Caco-2 (cell line): ENCODE measurements around the gene TMEM203. TPM values are rescaled to one million over a fixed set of nuclear protein-coding genes. Genes with fewer than 3 reads are reported as not detected.
A peak's percentile ranks its signal among the peaks of the same experiment; 100 is the strongest.

Experiments
- BruUV-seq: library from RNA; stranded (reverse); fragments of 400-500 nt; replicated peaks from 2 replicates; lab custom pipeline; 2021; lab: Mats Ljungman, UMichigan
- CTCF ChIA-PET: fragments of 300-600 bp; sonication (Branson Sonifier 250); formaldehyde crosslinking; loops from one replicate; lab custom pipeline; 2022; ENCODE audit warnings: antibody characterized with exemption; lab: Charles Lee
- POLR2A ChIA-PET: fragments of 300-600 bp; sonication (Branson Sonifier 250); formaldehyde crosslinking; loops from one replicate; lab custom pipeline; 2022; ENCODE audit warnings: antibody characterized with exemption; lab: Charles Lee
- DNase-seq, 2 experiments: peaks; one replicate each; pipeline versions ENCODE4 v3.0.0 to v3.0.0-alpha.2; 2020 to 2022
- H3K27me3 ChIP-seq: replicated peaks from 2 replicates; pipeline ENCODE4 v1.6.0; 2011; ENCODE audit warnings: low read length; ENCODE audit not compliant: control insufficient read depth, insufficient read depth
- H3K36me3 ChIP-seq: 2 replicates; pipeline ENCODE4 v1.5.1; 2011; ENCODE audit warnings: low read length; ENCODE audit not compliant: control insufficient read depth, insufficient read depth
- H3K4me1 ChIP-seq: fragments of 250-450 bp; sonication (Bioruptor Pico); 2 replicates; pipeline ENCODE4 v1.5.1; 2020; ENCODE audit warnings: mild to moderate bottlenecking
- H3K4me3 ChIP-seq: 2 replicates; pipeline ENCODE4 v1.5.1; 2011; ENCODE audit warnings: low read depth, mild to moderate bottlenecking, control low read depth, low read length
- H3K9me3 ChIP-seq: fragments of 250-450 bp; sonication (Bioruptor Pico); 2 replicates; pipeline ENCODE4 v1.5.1; 2020; ENCODE audit warnings: mild to moderate bottlenecking, moderate library complexity
- H3K27ac Mint-ChIP-seq: one replicate; pipeline ENCODE4 v1.8.0; 2022; ENCODE audit warnings: mixed read lengths; ENCODE audit not compliant: unreplicated experiment
- H3K27me3 Mint-ChIP-seq: one replicate; pipeline ENCODE4 v1.8.0; 2022; ENCODE audit warnings: mixed read lengths; ENCODE audit not compliant: insufficient read depth, unreplicated experiment
- H3K36me3 Mint-ChIP-seq: one replicate; pipeline ENCODE4 v1.8.0; 2022; ENCODE audit warnings: mild to moderate bottlenecking, mixed read lengths; ENCODE audit not compliant: insufficient read depth, unreplicated experiment
- H3K4me1 Mint-ChIP-seq: one replicate; pipeline ENCODE4 v1.8.0; 2022; ENCODE audit warnings: low read depth, mixed read lengths; ENCODE audit not compliant: unreplicated experiment
- H3K4me3 Mint-ChIP-seq: one replicate; pipeline ENCODE4 v1.8.0; 2022; ENCODE audit warnings: mild to moderate bottlenecking, moderate library complexity, mixed read lengths; ENCODE audit not compliant: unreplicated experiment
- H3K9me3 Mint-ChIP-seq: one replicate; pipeline ENCODE4 v1.8.0; 2022; ENCODE audit warnings: mixed read lengths; ENCODE audit not compliant: unreplicated experiment
- intact Hi-C: fragments of 100-400 bp; cut with micrococcal nuclease; formaldehyde crosslinking; loops from one replicate; pipeline ENCODE4 v1.10.0; 2022; ENCODE audit not compliant: unreplicated experiment
- total RNA-seq: library from RNA; stranded (reverse); gene quantifications from 2 replicates; pipeline ENCODE4 v1.2.3, GENCODE V29; 2022
- TF ChIP-seq, protein P1 (sequence below), 2 experiments: fragments of 200-600 bp in 1 of 2; IDR thresholded peaks; 1 replicate in 1 of 2; 2 replicates in 1 of 2; pipeline versions ENCODE4 v1.5.1 to v1.8.0; 2011 to 2022; ENCODE audit warnings: antibody characterized with exemption in 1 of 2, control low read depth in 1 of 2, inconsistent platforms in 1 of 2, low read depth in 1 of 2, low read length in 1 of 2, mild to moderate bottlenecking in 1 of 2, moderate library complexity in 1 of 2; ENCODE audit not compliant: insufficient read depth in 1 of 2, severe bottlenecking in 1 of 2, unreplicated experiment in 1 of 2

TMEM203 gene
- total RNA-seq, 1 experiment from 2014 or later, result 38.4 TPM

DNA sequence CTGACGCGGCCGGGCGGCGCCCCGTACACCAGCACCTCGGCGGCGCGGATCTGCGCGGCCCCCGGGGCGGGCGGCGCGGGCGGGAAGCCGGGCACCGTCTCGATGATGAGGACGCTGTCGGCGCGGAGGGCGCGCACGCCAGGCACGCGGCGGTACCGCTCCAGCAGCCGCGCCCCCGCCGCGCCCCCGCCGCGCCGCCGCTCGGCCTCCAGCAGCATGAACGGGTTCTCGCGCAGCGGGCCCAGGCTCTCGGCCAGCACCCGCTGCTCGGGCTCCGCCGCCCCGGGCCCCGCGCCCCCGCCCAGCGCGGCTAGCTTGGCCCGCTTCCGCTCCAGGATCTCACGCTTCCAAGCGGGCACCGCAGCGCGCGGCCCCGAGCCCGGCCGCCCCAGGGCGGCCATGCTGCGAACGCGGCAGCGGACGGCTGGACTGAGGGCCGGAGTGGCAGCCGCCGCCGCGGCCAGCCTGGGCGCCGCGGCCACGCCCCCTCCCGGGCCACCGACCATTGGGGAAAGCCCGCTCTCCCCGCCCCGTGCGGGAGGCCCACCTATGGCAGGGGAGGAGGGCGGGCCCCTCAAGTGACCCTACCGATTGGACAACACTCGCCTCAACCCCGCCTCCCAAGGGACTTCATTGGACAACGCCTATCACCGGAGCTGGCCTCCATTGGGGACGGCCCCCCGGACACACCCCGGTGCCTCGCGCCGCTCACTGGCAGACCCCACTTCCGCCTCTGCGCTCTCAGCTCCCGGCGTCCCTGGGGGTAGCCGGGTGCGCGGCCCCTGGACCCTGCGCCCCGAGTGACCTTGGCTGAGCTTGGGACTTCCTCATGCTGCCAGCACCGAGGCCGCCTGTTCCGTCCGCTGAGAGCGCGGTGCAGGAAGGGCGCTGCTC lies 4.9 kb downstream of the TMEM203 start, which contains the start of gene TPRN:
Gene TPRN (minus strand): TSS at position 431 of the 894 bp plus-strand sequence. CDS start 30 bp downstream, at position 401.
- CTCF ChIA-PET, result interaction anchor here (0.7 to 1.2 kb wide), 10 partner anchors 10 to 154 kb away, joined by 3 to 12 read pairs (median 4); partner anchors contain the start of genes ANAPC2, SSNA1 and TUBB4B
- POLR2A ChIA-PET, result interaction anchor here (0.5 to 2.0 kb wide), 14 partner anchors 8 to 401 kb away, joined by 3 to 21 read pairs (median 4); partner anchors contain the start of genes ANAPC2, EXD3, MAN1B1 and NOXA1
- intact Hi-C loops, result loop anchor here (1.0 to 5.0 kb wide), 3 partner anchors 11 to 37 kb away; no protein-coding TSS in a partner anchor
- Mint-ChIP-seq H3K27me3 (no peaks in the 10 kb centered on the region), H3K4me1 (peaks cover under 1% of the 10 kb centered on the region), H3K27ac (peak within 1 kb of the TSS; percentile 64), H3K4me3 (peak within 1 kb of the TSS; percentile 78), H3K36me3 (peaks cover 28% of the 10 kb centered on the region), H3K9me3 (no peaks in the 10 kb centered on the region)
- BruUV-seq, result no TSS peak
- TF ChIP-seq, protein P1, sequence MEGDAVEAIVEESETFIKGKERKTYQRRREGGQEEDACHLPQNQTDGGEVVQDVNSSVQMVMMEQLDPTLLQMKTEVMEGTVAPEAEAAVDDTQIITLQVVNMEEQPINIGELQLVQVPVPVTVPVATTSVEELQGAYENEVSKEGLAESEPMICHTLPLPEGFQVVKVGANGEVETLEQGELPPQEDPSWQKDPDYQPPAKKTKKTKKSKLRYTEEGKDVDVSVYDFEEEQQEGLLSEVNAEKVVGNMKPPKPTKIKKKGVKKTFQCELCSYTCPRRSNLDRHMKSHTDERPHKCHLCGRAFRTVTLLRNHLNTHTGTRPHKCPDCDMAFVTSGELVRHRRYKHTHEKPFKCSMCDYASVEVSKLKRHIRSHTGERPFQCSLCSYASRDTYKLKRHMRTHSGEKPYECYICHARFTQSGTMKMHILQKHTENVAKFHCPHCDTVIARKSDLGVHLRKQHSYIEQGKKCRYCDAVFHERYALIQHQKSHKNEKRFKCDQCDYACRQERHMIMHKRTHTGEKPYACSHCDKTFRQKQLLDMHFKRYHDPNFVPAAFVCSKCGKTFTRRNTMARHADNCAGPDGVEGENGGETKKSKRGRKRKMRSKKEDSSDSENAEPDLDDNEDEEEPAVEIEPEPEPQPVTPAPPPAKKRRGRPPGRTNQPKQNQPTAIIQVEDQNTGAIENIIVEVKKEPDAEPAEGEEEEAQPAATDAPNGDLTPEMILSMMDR (IDR thresholded peaks at IDR 0.05; ENCODE audit: insufficient read depth in 1 of 2, low read depth in 1 of 2, low read length in 1 of 2, severe bottlenecking in 1 of 2, unreplicated experiment in 1 of 2), result no peak
- peaks cover 37% of the 10 kb centered on the region for H3K4me1 ChIP-seq
- H3K36me3 ChIP-seq, result no peaks in the 10 kb centered on the region
- DNase-seq, result peak; percentile 100
- peak within 1 kb of the TSS; percentile 80 for H3K4me3 ChIP-seq
- H3K9me3 ChIP-seq, result no peaks in the 10 kb centered on the region
- no peaks in the 10 kb centered on the region for H3K27me3 ChIP-seq

DNA sequence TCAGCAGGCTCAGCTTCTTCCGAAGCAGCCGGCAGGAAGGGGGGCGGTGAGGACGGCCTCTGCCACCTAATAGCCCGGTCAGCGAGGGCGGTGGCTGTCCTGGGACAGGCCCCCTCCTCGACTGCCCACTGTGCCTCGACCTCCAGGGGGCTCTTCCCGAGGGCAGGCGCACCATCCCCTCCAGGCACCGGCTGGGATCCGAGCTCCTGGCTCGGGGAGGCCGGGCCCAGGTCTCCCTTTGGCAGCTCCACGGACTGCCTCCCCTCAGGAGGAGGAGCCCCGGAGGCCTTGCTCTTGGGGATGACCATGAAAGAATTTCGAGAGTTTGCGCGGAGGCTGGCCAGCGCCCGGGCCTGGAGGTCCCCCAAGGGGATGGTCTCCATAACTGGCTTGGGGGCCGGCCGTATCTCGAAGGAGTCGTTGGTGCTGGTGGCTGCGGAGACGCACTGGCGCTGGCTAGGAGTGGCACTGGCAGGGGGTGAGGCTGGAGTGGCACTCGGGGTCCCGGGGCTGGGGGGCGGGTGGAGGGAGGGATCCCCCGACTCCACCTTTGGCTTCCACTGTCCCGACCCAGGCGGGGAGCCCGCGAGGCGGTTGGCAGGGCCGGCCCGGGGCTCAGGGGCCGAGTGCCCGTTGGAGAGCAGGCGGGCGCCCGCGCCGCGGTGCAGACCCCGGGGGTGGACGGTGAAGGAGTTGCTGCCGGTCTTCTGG lies 5.9 kb downstream of the TMEM203 start:
- ChIA-PET CTCF (interaction anchor here (0.6 to 2.0 kb wide), 3 partner anchors 10 to 68 kb away, joined by 3 to 12 read pairs (median 4); partner anchors contain the start of genes ANAPC2 and SSNA1), POLR2A (interaction anchor here (0.5 to 2.0 kb wide), 2 partner anchors 10 to 41 kb away, joined by 3 to 21 read pairs; partner anchors contain the start of genes ANAPC2 and SSNA1)
- no peaks in the 10 kb centered on the region for H3K9me3 Mint-ChIP-seq
- no peaks in the 10 kb centered on the region for H3K9me3 ChIP-seq
- H3K27ac Mint-ChIP-seq, result peak overlapping the region; percentile 39
- peaks cover 8% of the 10 kb centered on the region for H3K4me1 Mint-ChIP-seq
- peak overlapping the region; percentile 76 for H3K4me3 Mint-ChIP-seq
- H3K4me1 ChIP-seq, result peaks cover 39% of the 10 kb centered on the region
- intact Hi-C loops, result loop anchor here (1.0 to 5.0 kb wide), 3 partner anchors 10 to 38 kb away; no protein-coding TSS in a partner anchor
- TF ChIP-seq, protein P1 (IDR thresholded peaks at IDR 0.05; ENCODE audit: insufficient read depth in 1 of 2, low read depth in 1 of 2, low read length in 1 of 2, severe bottlenecking in 1 of 2, unreplicated experiment in 1 of 2), result no peak
- H3K36me3 ChIP-seq, result no peaks in the 10 kb centered on the region
- no peaks in the 10 kb centered on the region for H3K27me3 ChIP-seq
- DNase-seq, result no peak
- no peaks in the 10 kb centered on the region for H3K27me3 Mint-ChIP-seq
- peak overlapping the region; percentile 49 for H3K4me3 ChIP-seq
- TSS peak; percentile 14 for BruUV-seq
- H3K36me3 Mint-ChIP-seq, result peaks cover 20% of the 10 kb centered on the region
